Liver (tissue), 9 donors: ENCODE results near the gene KRT76. TPM values are rescaled to one million over a fixed set of nuclear protein-coding genes. Genes with fewer than 3 reads are reported as not detected.

Experiments
- DNase-seq: peaks from one replicate; pipeline ENCODE4 v3.0.0-alpha.2; 2017; ENCODE audit warnings: low spot score
- H3K27ac ChIP-seq, 2 donors: one replicate each; pipeline ENCODE4 v1.7.0; 2013; ENCODE audit warnings: inconsistent platforms in 2 of 2, low read length in 2 of 2, control low read depth in 1 of 2, low read depth in 1 of 2, mild to moderate bottlenecking in 1 of 2
- H3K27me3 ChIP-seq, 4 donors: one replicate each; pipeline versions ENCODE4 v1.6.1 to v1.7.0; 2013; ENCODE audit warnings: low read length in 3 of 4, inconsistent platforms in 1 of 4, mild to moderate bottlenecking in 1 of 4, moderate library complexity in 1 of 4; ENCODE audit not compliant: control insufficient read depth in 4 of 4, insufficient read depth in 4 of 4
- H3K36me3 ChIP-seq, 4 donors: one replicate each; pipeline versions ENCODE4 v1.6.1 to v1.7.0; 2013; ENCODE audit warnings: low read length in 3 of 4, mild to moderate bottlenecking in 3 of 4, low read depth in 1 of 4, moderate library complexity in 1 of 4; ENCODE audit not compliant: control insufficient read depth in 4 of 4, insufficient read depth in 3 of 4
- H3K4me1 ChIP-seq, 4 donors: one replicate each; pipeline versions ENCODE4 v1.6.1 to v1.7.0; 2013; ENCODE audit warnings: low read length in 3 of 4, mild to moderate bottlenecking in 3 of 4, moderate library complexity in 1 of 4; ENCODE audit not compliant: control insufficient read depth in 4 of 4, insufficient read depth in 4 of 4
- H3K4me3 ChIP-seq, 3 donors: one replicate each; pipeline versions ENCODE4 v1.6.1 to v1.7.0; 2013; ENCODE audit warnings: low read length in 3 of 3, control low read depth in 1 of 3, low read depth in 1 of 3, mild to moderate bottlenecking in 1 of 3
- H3K9ac ChIP-seq, 2 donors: one replicate each; pipeline ENCODE4 v1.7.0; 2013; ENCODE audit warnings: low read length in 2 of 2, mild to moderate bottlenecking in 2 of 2, moderate library complexity in 2 of 2, control low read depth in 1 of 2, low read depth in 1 of 2
- H3K9me3 ChIP-seq, 4 donors: one replicate each; pipeline versions ENCODE4 v1.6.1 to v1.7.0; 2013; ENCODE audit warnings: low read length in 3 of 4; ENCODE audit not compliant: control insufficient read depth in 4 of 4
- ATF3 ChIP-seq: IDR thresholded peaks from 2 replicates; pipeline ENCODE4 v1.6.1; 2016; ENCODE audit warnings: antibody characterized with exemption
- EGR1 ChIP-seq, 2 donors: IDR thresholded peaks; 2 replicates each; pipeline ENCODE4 v1.6.1; 2016 to 2018; ENCODE audit warnings: antibody characterized with exemption in 2 of 2, low read depth in 2 of 2
- FOXA1 ChIP-seq: IDR thresholded peaks from 2 replicates; pipeline ENCODE4 v1.6.1; 2016; ENCODE audit warnings: antibody characterized with exemption
- FOXA2 ChIP-seq: IDR thresholded peaks from 2 replicates; pipeline ENCODE4 v1.6.1; 2016; ENCODE audit warnings: antibody characterized with exemption
- GABPA ChIP-seq, 2 donors: IDR thresholded peaks in 1 of 2; conservative IDR thresholded peaks in 1 of 2; 2 replicates each; pipeline ENCODE4 v1.6.1; 2016; ENCODE audit warnings: antibody characterized with exemption in 2 of 2, mild to moderate bottlenecking in 1 of 2, moderate library complexity in 1 of 2
- HNF4A ChIP-seq, 2 donors: conservative IDR thresholded peaks; 2 replicates each; pipeline ENCODE4 v1.6.1; 2016; ENCODE audit warnings: antibody characterized with exemption in 2 of 2, mild to moderate bottlenecking in 2 of 2
- HNF4G ChIP-seq: IDR thresholded peaks from 2 replicates; pipeline ENCODE4 v1.6.1; 2016; ENCODE audit warnings: antibody characterized with exemption
- MAX ChIP-seq: IDR thresholded peaks from 2 replicates; pipeline ENCODE4 v1.6.1; 2016; ENCODE audit warnings: antibody characterized with exemption
- NR2F2 ChIP-seq: IDR thresholded peaks from 2 replicates; pipeline ENCODE4 v1.6.1; 2016; ENCODE audit warnings: antibody characterized with exemption
- RAD21 ChIP-seq, 2 donors: IDR thresholded peaks; 2 replicates each; pipeline ENCODE4 v1.6.1; 2016; ENCODE audit warnings: antibody characterized with exemption in 2 of 2, mild to moderate bottlenecking in 2 of 2
- REST ChIP-seq: IDR thresholded peaks from 2 replicates; pipeline ENCODE4 v1.6.1; 2016; ENCODE audit warnings: antibody characterized with exemption, mild to moderate bottlenecking
- RXRA ChIP-seq, 2 donors: IDR thresholded peaks; 2 replicates each; pipeline ENCODE4 v1.6.1; 2017 to 2018; ENCODE audit warnings: antibody characterized with exemption in 2 of 2, mild to moderate bottlenecking in 1 of 2
- SP1 ChIP-seq: IDR thresholded peaks from 2 replicates; pipeline ENCODE4 v1.6.1; 2018; ENCODE audit warnings: antibody characterized with exemption, mild to moderate bottlenecking
- YY1 ChIP-seq: IDR thresholded peaks from 2 replicates; pipeline ENCODE4 v1.6.1; 2016; ENCODE audit warnings: antibody characterized with exemption, mild to moderate bottlenecking
- ZBTB33 ChIP-seq: IDR thresholded peaks from 2 replicates; pipeline ENCODE4 v1.6.1; 2016; ENCODE audit warnings: antibody characterized with exemption
- WGBS: extraction: QIAGEN DNeasy Blood & Tissue Kit; methylation state at CpG from one replicate; pipeline ENCODE4 v1.1.7; 2013; 5-methylcytosine and 5-hydroxymethylcytosine counted together
- polyA plus RNA-seq, 2 donors: library from polyadenylated mRNA; stranded (reverse) in 1 of 2; unstranded in 1 of 2; fragments of 200-250 nt in 1 of 2; fragments of >200 nt in 1 of 2; fragmentation: Nextera tagmentation in 1 of 2; extraction: Ambion mirVana in 1 of 2; gene quantifications; one replicate each; pipeline versions ENCODE4 v1.2.1 to v1.2.3, GENCODE V29; 2013 to 2015
- total RNA-seq, 2 donors: library from RNA; depleted of rRNA; stranded (reverse); fragments of >200 nt; gene quantifications; one replicate each; pipeline ENCODE4 v1.2.3, GENCODE V29; 2014
- donor health status: healthy.
- donor health status: healthy.
- donor health status: healthy.
- donor health status: healthy.
- donor health status: healthy.

The KRT76 gene
- total and polyA plus RNA-seq, 4 donors = not detected

GRCh38 chr12:52760623-52761022 is 16.5 kb downstream of the KRT76 start (continued):
- TF ChIP-seq ZBTB33 (no peak), SP1 (no peak), MAX (no peak), GABPA (IDR thresholded peaks at IDR 0.05 in 1 of 2, conservative IDR thresholded peaks at IDR 0.05 in 1 of 2) (no peak), RAD21 (IDR thresholded peaks at IDR 0.05) (no peak), HNF4A (conservative IDR thresholded peaks at IDR 0.05) (no peak), EGR1 (IDR thresholded peaks at IDR 0.05; ENCODE audit: low read depth in 2 of 2) (no peak), RXRA (IDR thresholded peaks at IDR 0.05) (no peak)

- Histone ChIP-seq H3K4me3 (no peak overlapping the region), H3K9me3 (peaks cover 0 to 5% (median 3%) of the 10 kb centered on the region in 4 donors), H3K9ac (no peak overlapping the region), H3K27ac (no peak overlapping the region), H3K27me3 (no peaks in the 10 kb centered on the region), H3K4me1 (no peaks in the 10 kb centered on the region), H3K36me3 (no peaks in the 10 kb centered on the region)
- no peak for DNase-seq
- WGBS = 49% methylated on average over 2 of the region's 2 CpGs
- no peak for TF ChIP-seq ATF3
- no peak for TF ChIP-seq REST
- TF ChIP-seq NR2F2 = no peak
- no peak for TF ChIP-seq RXRA (IDR thresholded peaks at IDR 0.05)
Measured at GRCh38 chr12:52759695-52760094, 17.4 kb downstream of the KRT76 start.

- H3K27ac ChIP-seq = no peak overlapping the region
- 43% methylated on average over 2 of the region's 2 CpGs for WGBS
- TF ChIP-seq HNF4G (no peak), FOXA1 (no peak), ATF3 (no peak), YY1 (no peak), HNF4A (conservative IDR thresholded peaks at IDR 0.05) (no peak), RAD21 (IDR thresholded peaks at IDR 0.05) (no peak), MAX (no peak), REST (no peak), FOXA2 (no peak), ZBTB33 (no peak)
Measured at GRCh38 chr12:52759218-52759617, 17.9 kb downstream of the KRT76 start.

More at GRCh38 chr12:52759218-52759617, 17.9 kb downstream of the KRT76 start:
- Histone ChIP-seq H3K4me3 (no peak overlapping the region), H3K27me3 (no peaks in the 10 kb centered on the region), H3K9me3 (peaks cover 0 to 5% (median 3%) of the 10 kb centered on the region in 4 donors), H3K36me3 (no peaks in the 10 kb centered on the region), H3K4me1 (no peaks in the 10 kb centered on the region), H3K9ac (no peak overlapping the region)
- no peak for DNase-seq
